Fibroblast of the aortic adventitia (primary cell): ENCODE data around the gene TSPAN32. TPM values are rescaled to one million over a fixed set of nuclear protein-coding genes. Genes with fewer than 3 reads are reported as not detected.

Experiments
- DNase-seq: peaks from one replicate; pipeline ENCODE4 v3.0.0-alpha.2; 2010; ENCODE audit warnings: low read depth
- H3K4me3 ChIP-seq: 2 replicates; pipeline ENCODE4 v1.5.1; 2011; ENCODE audit warnings: low read depth, mild to moderate bottlenecking, control low read depth, low read length, moderate library complexity
- total RNA-seq: library from RNA; depleted of rRNA; stranded (reverse); fragments of >200 nt; gene quantifications from 2 replicates; pipeline ENCODE4 v1.2.3, GENCODE V29; 2012; ENCODE audit warnings: low replicate concordance
- TF ChIP-seq, protein P1 (sequence below): IDR thresholded peaks from 2 replicates; pipeline ENCODE4 v1.5.1; 2011; ENCODE audit warnings: mild to moderate bottlenecking, low read length, control low read depth, inconsistent platforms; ENCODE audit not compliant: insufficient read depth

The TSPAN32 gene
- total RNA-seq, 1 donor = under 0.01 TPM

DNA sequence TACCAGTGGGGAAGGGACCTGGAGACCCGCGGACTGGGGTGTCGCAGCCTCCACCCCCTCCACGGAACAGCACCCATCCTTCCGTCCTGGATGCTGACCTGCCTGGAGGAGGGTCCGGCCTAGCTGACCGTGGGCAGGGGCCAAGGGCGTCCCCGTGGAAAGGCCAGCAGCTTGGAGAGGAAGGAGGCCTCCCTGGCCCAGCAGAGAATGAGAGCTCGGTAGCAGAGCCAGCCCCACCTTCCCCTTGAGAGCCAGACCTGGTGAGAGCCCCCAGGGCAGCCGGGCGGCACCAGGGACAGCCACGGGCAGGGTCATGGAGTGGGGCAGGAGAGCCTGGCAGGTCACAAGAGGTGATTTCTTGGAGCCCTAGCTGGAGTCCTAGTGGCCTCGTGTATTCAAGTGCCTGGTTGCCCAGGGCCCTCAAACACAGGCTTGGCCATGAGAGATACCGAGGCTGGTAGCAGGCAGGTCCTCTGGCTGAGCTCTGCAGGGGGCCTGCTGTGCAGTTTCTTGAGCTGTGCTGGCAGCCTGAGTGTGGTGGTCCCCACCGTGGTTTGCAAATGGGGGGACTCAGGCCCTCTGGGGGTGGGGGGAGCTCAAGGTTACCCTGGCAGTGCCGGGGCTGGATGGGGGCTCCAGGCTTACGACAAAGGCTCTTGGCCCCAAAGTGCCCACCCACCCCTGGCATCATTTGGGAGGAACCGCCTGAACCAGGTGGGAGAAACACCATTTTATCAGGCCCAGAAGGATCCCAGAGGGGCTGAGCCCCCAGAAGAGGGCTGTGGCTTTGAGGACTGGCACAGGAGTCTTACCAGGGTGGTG, 7.6 kb downstream of the TSPAN32 start:
- DNase-seq = no peak

DNA sequence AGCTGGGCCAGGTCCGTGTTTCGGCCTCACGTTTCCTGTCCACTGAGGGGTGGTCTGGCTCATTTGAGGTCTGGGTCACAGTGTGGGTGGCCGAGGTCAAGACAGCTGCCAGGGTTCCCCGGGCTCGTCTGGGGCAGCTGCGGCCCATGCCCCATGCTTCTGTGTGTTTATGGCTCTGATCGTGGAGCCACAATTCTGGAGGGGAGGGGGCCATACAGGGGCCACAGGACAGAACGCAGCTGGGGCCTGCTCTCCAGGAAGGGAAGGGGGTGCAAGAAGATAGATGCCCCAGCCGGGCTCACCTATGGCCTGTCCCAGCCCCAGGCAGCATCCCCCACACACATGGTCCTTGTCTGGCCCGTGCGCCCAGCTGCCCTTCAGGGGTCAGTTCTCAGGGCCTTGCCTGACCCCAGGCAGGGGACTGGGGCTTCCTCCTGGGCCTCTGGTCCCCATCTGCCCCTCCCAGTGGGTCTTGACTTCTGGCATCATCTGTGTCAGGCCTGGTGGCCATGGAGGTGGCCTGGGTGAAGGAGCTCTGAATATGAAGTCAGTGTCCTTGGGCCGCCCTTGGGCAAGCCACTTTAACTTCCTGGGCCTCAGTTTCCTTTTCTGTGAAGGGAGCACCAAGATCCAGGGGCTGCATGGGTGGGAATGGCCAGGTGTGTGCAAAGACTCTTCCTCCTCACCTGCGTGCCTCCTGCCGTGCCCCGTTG, 8.4 kb downstream of the TSPAN32 start:
- TF ChIP-seq, protein P1, sequence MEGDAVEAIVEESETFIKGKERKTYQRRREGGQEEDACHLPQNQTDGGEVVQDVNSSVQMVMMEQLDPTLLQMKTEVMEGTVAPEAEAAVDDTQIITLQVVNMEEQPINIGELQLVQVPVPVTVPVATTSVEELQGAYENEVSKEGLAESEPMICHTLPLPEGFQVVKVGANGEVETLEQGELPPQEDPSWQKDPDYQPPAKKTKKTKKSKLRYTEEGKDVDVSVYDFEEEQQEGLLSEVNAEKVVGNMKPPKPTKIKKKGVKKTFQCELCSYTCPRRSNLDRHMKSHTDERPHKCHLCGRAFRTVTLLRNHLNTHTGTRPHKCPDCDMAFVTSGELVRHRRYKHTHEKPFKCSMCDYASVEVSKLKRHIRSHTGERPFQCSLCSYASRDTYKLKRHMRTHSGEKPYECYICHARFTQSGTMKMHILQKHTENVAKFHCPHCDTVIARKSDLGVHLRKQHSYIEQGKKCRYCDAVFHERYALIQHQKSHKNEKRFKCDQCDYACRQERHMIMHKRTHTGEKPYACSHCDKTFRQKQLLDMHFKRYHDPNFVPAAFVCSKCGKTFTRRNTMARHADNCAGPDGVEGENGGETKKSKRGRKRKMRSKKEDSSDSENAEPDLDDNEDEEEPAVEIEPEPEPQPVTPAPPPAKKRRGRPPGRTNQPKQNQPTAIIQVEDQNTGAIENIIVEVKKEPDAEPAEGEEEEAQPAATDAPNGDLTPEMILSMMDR = no peak
- H3K4me3 ChIP-seq = no peak overlapping the region
- no peak for DNase-seq

More for the DNA sequence above, 7.6 kb downstream of the TSPAN32 start:
- no peak overlapping the region for H3K4me3 ChIP-seq
- TF ChIP-seq, protein P1 = no peak

DNA sequence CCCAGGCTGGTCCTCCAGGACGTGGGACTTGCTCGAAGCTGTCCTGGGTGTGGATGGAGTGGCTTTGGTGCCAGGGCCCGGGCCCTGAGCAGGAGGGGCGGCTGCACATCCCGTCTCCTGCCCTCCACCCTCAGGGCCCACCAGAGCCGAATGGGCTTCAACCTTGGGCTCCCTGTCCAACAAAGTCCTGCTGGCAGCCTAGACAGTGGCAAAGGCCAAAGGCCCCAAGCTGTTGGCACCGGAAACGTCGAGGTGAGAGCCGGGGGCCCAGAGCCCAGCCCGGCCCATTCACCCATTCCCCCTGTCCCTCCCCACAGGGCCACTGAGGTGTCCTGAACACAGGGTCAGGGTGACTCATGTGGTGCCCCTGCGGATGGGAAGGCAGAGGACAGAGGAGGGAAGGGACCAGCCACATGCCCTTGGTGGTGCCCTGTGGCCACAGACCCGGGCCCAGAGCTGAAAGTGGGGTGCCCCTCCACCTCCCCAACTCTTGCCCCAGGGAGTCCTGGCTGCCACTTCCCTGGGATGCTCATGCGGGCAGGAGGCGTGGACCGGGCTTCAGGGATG, 9.1 kb downstream of the TSPAN32 start:
- no peak for DNase-seq
- H3K4me3 ChIP-seq = no peak overlapping the region
- TF ChIP-seq, protein P1 = no peak

DNA sequence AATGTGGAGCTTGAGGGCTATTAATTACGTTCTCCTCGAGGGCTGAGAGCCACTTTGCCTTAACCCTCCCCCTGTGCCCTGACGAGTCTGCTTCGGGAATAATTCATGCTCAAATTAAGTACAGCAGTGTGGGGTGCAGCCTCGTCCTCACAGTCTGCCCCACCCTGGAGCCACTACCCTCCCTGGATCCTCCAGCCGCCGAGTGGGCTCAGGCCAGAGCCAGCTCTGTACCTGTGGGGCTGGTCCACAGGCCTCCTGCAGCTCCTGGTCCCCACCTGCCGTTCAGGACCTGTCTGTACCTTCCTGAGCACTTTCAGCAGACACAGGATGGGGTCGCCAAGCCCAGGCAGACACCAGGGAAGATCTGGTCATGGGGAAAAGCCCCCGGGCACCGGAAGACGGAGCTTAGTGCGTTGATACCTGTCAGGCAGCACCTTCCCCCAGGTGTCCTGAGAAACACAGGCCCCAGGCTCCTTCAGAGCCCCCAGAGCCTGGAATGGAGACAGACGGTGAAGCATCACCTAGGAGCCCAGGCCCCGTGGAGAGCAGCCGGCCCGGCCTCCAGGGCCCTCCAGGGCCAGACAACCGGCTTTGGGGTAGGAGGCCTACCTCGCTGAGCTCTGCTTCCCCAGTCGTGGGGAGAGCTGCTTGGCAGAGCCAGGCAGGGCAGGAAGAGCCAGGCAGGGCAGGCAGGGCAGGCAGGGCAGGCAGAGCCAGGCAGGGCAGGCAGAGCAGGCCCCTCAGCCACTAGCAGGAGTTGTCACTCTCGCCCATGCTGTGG, 9.7 kb downstream of the TSPAN32 start:
- no peak overlapping the region for H3K4me3 ChIP-seq
- TF ChIP-seq, protein P1 = no peak
- no peak for DNase-seq

DNA sequence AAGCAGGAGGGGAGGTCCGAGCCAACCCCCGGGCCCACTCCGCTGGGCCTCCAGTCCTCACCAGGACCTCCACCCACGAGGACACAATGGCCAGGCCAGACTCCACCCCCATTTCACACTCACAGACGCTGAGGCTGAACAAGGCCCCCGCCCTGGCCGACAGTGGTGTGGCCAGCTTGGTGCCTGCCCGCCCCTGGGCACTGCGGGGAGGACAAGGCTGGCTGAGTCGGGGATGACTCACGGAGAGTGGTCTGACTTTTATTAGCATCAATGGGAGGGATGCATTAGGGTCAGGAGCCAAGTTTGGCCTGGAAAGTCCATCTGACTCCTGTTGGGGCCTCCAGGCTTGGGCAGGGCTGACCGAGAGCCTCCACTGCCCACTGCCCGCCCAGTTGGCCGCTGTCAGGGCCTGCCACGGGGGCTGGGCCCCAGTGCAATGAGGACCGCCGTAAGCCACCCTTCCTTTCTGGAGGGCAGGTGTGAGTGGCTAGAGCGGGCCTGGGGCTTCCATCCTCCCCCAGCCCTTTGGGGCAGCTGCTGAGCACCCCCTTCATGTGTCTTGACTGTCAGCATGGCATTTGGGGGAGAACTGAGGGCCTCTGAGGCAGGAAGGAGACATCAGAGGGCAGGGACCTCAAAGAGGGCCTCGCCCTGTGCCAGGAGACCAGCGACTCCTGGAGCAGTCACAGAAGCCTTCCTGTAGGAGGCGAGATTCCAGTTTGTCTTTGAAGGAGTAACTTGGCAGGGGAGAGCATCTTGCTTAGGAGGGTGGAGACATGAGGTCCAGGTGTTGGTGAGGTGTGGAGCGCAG, 10.6 kb downstream of the TSPAN32 start:
- H3K4me3 ChIP-seq = no peak overlapping the region
- DNase-seq = peak; percentile 76
- TF ChIP-seq, protein P1 = no peak
